GM23248 (cell line): ENCODE measurements around the gene SNRPA. TPM values are rescaled to one million over a fixed set of nuclear protein-coding genes. Genes with fewer than 3 reads are reported as not detected.
"Not testable (repeated sequence)": the region's sequence is repeated elsewhere in the genome, so short reads cannot be mapped to it uniquely, and the experiment has no call there.

ENCODE experiments used
- DNase-seq: peaks from one replicate; pipeline ENCODE4 v3.0.0-alpha.2; 2015
- H2AFZ ChIP-seq: fragments of 200-600 bp; sonication (generic); 2 replicates; pipeline ENCODE4 v1.6.1; 2016; ENCODE audit warnings: antibody characterized with exemption
- H3F3A ChIP-seq: fragments of 200-600 bp; sonication (generic); 2 replicates; pipeline ENCODE4 v1.6.1; 2016; ENCODE audit warnings: mild to moderate bottlenecking, antibody characterized with exemption, mixed run types; ENCODE audit not compliant: insufficient read depth
- H3K27ac ChIP-seq: fragments of 200-600 bp; sonication (generic); 2 replicates; pipeline ENCODE4 v1.5.1; 2016; ENCODE audit warnings: mild to moderate bottlenecking
- H3K27me3 ChIP-seq: fragments of 200-600 bp; sonication (generic); replicated peaks from 2 replicates; pipeline ENCODE4 v1.6.1; 2016; ENCODE audit warnings: mild to moderate bottlenecking; ENCODE audit not compliant: insufficient read depth
- H3K36me3 ChIP-seq: fragments of 200-600 bp; sonication (generic); 2 replicates; pipeline ENCODE4 v1.6.1; 2016; ENCODE audit warnings: low read depth, mild to moderate bottlenecking
- H3K4me1 ChIP-seq: fragments of 200-600 bp; sonication (generic); 2 replicates; pipeline ENCODE4 v1.6.1; 2016; ENCODE audit warnings: mild to moderate bottlenecking; ENCODE audit not compliant: insufficient read depth
- H3K4me2 ChIP-seq: fragments of 200-600 bp; sonication (generic); one replicate; pipeline ENCODE4 v1.6.1; 2016; ENCODE audit warnings: mild to moderate bottlenecking; ENCODE audit not compliant: unreplicated experiment
- H3K4me3 ChIP-seq: fragments of 200-600 bp; sonication (generic); 2 replicates; pipeline ENCODE4 v1.5.1; 2016; ENCODE audit warnings: mild to moderate bottlenecking
- H3K79me2 ChIP-seq: fragments of 200-600 bp; sonication (generic); 2 replicates; pipeline ENCODE4 v1.6.1; 2016; ENCODE audit warnings: mild to moderate bottlenecking; ENCODE audit not compliant: insufficient read depth
- H3K9ac ChIP-seq: fragments of 200-600 bp; sonication (generic); 2 replicates; pipeline ENCODE4 v1.6.1; 2016; ENCODE audit warnings: mild to moderate bottlenecking
- H3K9me2 ChIP-seq: fragments of 200-600 bp; sonication (generic); 2 replicates; pipeline ENCODE4 v1.6.1; 2016; ENCODE audit warnings: mixed run types, mild to moderate bottlenecking, moderate library complexity; ENCODE audit not compliant: insufficient read depth
- H3K9me3 ChIP-seq: fragments of 200-600 bp; sonication (generic); one replicate; pipeline ENCODE4 v1.6.1; 2017; ENCODE audit warnings: low read depth
- H4K20me1 ChIP-seq: fragments of 200-600 bp; sonication (generic); 2 replicates; pipeline ENCODE4 v1.6.0; 2016; ENCODE audit not compliant: insufficient read depth
- EZH2 ChIP-seq: fragments of 200-600 bp; sonication (generic); IDR thresholded peaks from 2 replicates; pipeline ENCODE4 v1.6.1; 2018; ENCODE audit warnings: antibody characterized with exemption, mild to moderate bottlenecking; ENCODE audit not compliant: insufficient read depth, poor library complexity, severe bottlenecking
- EZH2phosphoT487 ChIP-seq: fragments of 200-600 bp; sonication (generic); IDR thresholded peaks from 2 replicates; pipeline ENCODE4 v1.6.1; 2018; ENCODE audit warnings: antibody characterized with exemption, moderate library complexity, mild to moderate bottlenecking, low read depth; ENCODE audit not compliant: insufficient read depth
- WGBS, 2 experiments: methylation state at CpG; one replicate each; pipeline ENCODE4 v1.1.6; 2015 to 2017; ENCODE audit warnings: low lambda C conversion rate in 2 of 2, low coverage in 1 of 2; ENCODE audit errors: missing lambda C conversion rate in 2 of 2; 5-methylcytosine and 5-hydroxymethylcytosine counted together
- in situ Hi-C: fragments of 300-500 bp; cut with MboI; formaldehyde crosslinking; loops from 2 replicates; pipeline ENCODE4 v1.15.0; 2020
- polyA plus RNA-seq: library from polyadenylated mRNA; unstranded; fragments of >200 nt; fragmentation: Nextera tagmentation; extraction: Ambion mirVana; gene quantifications from 2 replicates; pipeline ENCODE4 v1.2.1, GENCODE V29; 2016
- total RNA-seq: library from RNA; depleted of rRNA; stranded (reverse); fragments of >200 nt; shearing (Covaris generic); gene quantifications from 2 replicates; pipeline ENCODE4 v1.2.3, GENCODE V29; 2014

The SNRPA gene
- total and polyA plus RNA-seq, 2 experiments from 2014 or later: 30.6 to 58.5 TPM

DNA sequence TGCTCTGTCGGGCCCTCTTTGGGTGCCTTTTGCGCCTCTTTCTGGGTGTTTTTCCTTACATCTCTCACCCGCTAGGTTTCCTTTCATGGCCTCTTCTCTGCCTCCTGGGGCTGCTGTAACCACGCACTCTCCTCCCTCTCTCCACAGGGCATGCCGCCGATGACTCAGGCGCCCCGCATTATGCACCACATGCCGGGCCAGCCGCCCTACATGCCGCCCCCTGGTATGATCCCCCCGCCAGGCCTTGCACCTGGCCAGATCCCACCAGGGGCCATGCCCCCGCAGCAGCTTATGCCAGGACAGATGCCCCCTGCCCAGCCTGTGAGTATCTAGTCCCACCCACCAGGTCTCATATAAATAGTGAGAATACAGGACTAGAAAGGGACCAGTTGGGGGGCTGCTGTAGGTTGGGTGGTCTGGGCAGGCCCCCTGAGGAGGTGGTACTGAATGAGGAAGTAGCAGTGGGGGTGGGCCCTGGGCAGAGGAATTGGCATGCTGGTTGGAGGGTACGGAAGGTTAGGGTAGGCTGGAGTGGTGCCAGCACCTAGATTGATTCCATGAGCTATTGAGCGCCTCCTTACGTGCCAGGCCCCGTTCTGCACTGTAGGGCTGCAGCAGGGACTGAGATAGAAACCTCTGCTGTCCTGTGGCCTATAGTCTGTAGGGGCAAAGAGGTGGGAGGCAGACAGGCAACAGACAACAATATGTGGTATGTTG is 11.9 kb downstream of the SNRPA start:
- no peak for DNase-seq
- no peak overlapping the region for H3K4me2 ChIP-seq
- 0 out of 2 replicates have a peak, but pooled peaks cover 5% of the 10 kb centered on the region for H3F3A ChIP-seq
- H3K79me2 ChIP-seq: peaks cover 40% of the 10 kb centered on the region
- no peaks in the 10 kb centered on the region for H3K9me3 ChIP-seq
- no peak overlapping the region for H3K4me3 ChIP-seq
- H3K4me1 ChIP-seq: no peaks in the 10 kb centered on the region
- 87 to 90% methylated on average over 16 to 17 of the region's 17 CpGs for WGBS, 2 experiments
- H4K20me1 ChIP-seq: no peaks in the 10 kb centered on the region
- no peaks in the 10 kb centered on the region for H3K9me2 ChIP-seq
- H3K36me3 ChIP-seq: peaks cover 66% of the 10 kb centered on the region
- TF ChIP-seq EZH2: no peak
- TF ChIP-seq EZH2phosphoT487: no peak
- no peak overlapping the region for H3K27ac ChIP-seq
- no peaks in the 10 kb centered on the region for H3K27me3 ChIP-seq
- no peak overlapping the region for H3K9ac ChIP-seq
- H2AFZ ChIP-seq: no peak overlapping the region
- in situ Hi-C loops: no loop called here

DNA sequence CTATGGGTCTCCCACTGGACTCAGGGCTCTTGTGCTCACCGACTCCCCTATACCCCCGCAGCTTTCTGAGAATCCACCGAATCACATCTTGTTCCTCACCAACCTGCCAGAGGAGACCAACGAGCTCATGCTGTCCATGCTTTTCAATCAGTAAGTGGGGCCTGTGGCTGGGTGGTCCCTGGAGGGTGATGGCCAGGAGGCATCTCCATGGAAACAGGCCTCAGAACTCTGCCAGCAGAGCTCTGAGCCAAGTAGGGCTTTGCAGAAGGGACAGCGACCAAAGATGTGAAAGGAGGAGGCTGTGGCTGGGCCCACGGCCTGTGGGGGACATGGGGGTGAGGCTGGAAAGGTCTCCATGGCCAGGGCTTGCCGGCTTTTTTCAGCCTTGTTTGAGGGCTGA is 12.5 kb downstream of the SNRPA start:
- DNase-seq: no peak
- H4K20me1 ChIP-seq: no peaks in the 10 kb centered on the region
- H3K9me3 ChIP-seq: no peaks in the 10 kb centered on the region
- peaks cover 34% of the 10 kb centered on the region for H3K79me2 ChIP-seq
- no peak overlapping the region for H3K4me2 ChIP-seq
- H3F3A ChIP-seq: 0 out of 2 replicates have a peak, but pooled peaks cover 5% of the 10 kb centered on the region
- H3K27me3 ChIP-seq: no peaks in the 10 kb centered on the region
- TF ChIP-seq EZH2 (no peak), EZH2phosphoT487 (no peak)
- no peak overlapping the region for H2AFZ ChIP-seq
- no peak overlapping the region for H3K9ac ChIP-seq
- no peaks in the 10 kb centered on the region for H3K4me1 ChIP-seq
- peaks cover 60% of the 10 kb centered on the region for H3K36me3 ChIP-seq
- H3K4me3 ChIP-seq: no peak overlapping the region
- in situ Hi-C loops: no loop called here
- H3K9me2 ChIP-seq: no peaks in the 10 kb centered on the region
- 96 to 97% methylated on average over 7 of the region's 7 CpGs for WGBS, 2 experiments
- H3K27ac ChIP-seq: no peak overlapping the region

DNA sequence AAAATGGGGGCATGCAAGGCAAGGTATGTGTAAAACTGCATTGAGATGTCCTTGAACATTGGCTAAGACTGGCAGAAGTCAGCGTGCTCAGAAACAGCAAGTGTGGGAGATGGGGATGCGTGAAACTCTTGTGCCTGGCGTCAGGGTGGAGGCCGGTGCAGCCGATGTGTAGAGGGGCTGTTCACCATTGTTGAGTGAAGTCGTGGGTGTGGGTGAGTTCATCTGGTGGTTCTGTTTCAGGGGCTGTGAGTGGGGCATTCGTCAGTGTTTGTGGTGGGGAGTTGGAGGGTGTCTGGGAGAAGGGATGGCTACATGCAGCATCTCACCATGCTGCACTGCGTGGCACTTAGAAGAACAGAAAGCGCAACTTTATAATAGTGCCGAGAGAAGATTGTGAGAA is 13.0 kb downstream of the SNRPA start:
- no peak overlapping the region for H2AFZ ChIP-seq
- no peak overlapping the region for H3K9ac ChIP-seq
- H3K4me3 ChIP-seq: no peak overlapping the region
- no peaks in the 10 kb centered on the region for H3K9me3 ChIP-seq
- WGBS, 2 experiments: 89 to 94% methylated on average over 10 of the region's 10 CpGs
- no peak overlapping the region for H3K4me2 ChIP-seq
- no peak overlapping the region for H3K27ac ChIP-seq
- H3K9me2 ChIP-seq: no peaks in the 10 kb centered on the region
- in situ Hi-C loops: no loop called here
- no peaks in the 10 kb centered on the region for H4K20me1 ChIP-seq
- H3K27me3 ChIP-seq: no peaks in the 10 kb centered on the region
- no peak for TF ChIP-seq EZH2
- no peak for TF ChIP-seq EZH2phosphoT487
- no peaks in the 10 kb centered on the region for H3K4me1 ChIP-seq
- H3K36me3 ChIP-seq: peaks cover 57% of the 10 kb centered on the region
- H3K79me2 ChIP-seq: peaks cover 30% of the 10 kb centered on the region
- DNase-seq: no peak
- 0 out of 2 replicates have a peak, but pooled peaks cover 5% of the 10 kb centered on the region for H3F3A ChIP-seq

DNA sequence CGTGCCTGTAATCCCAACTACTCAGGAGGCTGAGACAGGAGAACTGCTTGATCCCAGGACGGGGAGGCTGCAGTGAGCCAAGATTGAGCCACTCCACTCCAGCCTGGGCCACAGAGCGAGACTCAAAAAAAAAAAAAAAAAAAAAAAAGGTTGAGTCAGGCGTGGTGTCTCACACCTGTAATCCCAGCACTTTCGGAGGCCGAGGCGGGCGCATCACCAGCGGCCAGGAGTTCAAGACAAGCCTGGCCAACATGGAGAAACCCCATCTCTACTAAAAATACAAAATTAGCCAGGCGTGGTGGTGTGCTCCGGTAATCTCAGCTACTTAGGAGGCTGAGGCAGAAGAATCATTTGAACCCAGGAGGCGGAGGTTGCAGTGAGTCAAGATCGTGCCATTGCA is 15.4 kb downstream of the SNRPA start:
- H3K4me2 ChIP-seq, H3F3A ChIP-seq, H3K27me3 ChIP-seq, DNase-seq, H3K4me1 ChIP-seq, H3K9ac ChIP-seq, H3K9me2 ChIP-seq, H3K27ac ChIP-seq, in situ Hi-C loops, H2AFZ ChIP-seq, H3K4me3 ChIP-seq, H4K20me1 ChIP-seq, H3K9me3 ChIP-seq: not testable (repeated sequence)
- 91 to 97% methylated on average over 13 of the region's 13 CpGs for whole genome bisulfite sequencing, 2 experiments
- H3K36me3 ChIP-seq: peaks cover 42% of the 10 kb centered on the region
- 0 out of 2 replicates have a peak, but pooled peaks cover 11% of the 10 kb centered on the region for H3K79me2 ChIP-seq
